ENCODE results near the gene FGF19.
A peak's percentile ranks its signal among the peaks of the same experiment; 100 is the strongest.
"Not testable (repeated sequence)": the region's sequence is repeated elsewhere in the genome, so short reads cannot be mapped to it uniquely, and the experiment has no call there.

FGF19 gene

DNA sequence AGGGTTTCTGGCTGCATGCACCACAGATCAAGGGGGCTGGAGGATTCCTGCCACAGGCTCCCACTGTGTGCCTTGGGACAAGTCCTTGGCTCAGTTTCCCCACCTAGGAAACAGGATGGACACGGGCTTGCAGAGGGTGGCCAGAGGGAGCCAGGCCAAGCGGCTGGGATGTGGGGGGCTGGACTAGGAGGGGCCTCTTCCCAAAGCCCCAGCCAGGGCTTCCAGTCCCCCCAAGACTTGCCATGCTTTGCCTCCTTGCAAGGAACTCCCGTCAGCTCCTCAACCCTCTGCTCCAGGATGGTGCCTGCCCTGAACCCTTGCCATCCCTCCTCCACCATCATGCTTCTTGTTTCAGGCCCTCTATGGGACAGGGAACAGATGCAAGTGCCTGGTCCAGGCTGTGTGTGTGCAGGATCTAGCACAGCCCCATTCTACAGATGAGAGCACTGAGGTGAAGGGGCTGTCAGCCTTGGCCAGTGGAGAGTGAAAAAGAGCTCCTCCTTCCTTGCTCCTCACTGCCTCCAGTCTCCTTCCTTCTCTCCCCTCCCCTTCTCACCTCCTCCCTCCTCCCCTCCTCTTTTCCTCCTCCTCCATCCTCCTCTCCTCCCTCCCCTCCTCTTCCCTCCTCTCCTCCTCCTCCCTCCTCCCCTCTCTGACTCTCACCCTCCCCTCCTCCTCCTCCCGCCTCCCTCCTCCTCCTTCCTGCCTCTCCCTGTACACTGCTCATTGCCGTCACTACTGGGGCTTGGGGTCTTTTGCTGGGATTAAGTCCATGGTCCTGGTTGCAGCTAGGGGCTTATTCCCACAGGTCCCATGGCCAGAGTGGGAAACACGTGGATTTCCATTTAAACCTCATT, 13.3 kb upstream of the FGF19 start:
- no peak for DNase-seq

DNA sequence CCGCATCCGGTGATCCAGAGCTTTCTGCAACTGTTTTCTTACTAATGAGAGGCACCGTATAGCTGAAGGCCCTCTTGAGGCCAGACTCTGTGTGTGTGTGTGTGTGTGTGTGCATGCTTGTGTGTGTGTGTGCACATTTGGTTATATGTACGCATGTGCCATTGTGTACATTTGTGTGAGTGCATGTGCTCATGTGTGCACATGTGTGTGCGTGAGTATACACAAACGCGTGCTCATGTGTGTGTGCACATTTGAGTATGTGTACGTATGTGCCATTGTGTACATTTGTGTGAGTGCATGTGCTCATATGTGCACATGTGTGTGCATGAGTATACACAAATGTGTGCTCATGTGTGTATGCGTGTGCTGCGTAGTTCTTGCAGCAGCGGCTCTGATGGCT, 12.3 kb upstream of the FGF19 start:
- DNase-seq, result no peak

DNA sequence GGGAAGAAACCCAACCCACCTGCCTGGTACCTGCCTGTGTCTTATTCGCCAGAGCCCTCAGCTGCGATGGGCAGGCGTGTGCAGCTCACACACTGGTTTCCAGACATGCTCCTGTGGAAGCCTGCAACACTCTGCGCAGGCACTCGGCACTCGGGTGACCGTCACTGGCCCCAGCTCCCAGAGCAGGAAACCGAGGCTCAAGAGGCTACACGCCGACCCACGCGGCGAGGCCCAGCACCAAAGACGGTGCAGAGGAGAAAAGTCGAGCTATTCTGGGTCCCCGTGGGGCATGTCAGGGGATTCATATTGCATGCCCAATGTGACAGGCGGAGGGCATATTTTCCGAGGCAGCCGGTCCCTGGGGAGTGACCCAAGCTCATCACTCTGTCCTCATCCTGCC, 11.6 kb upstream of the FGF19 start:
- no peak for DNase-seq

DNA sequence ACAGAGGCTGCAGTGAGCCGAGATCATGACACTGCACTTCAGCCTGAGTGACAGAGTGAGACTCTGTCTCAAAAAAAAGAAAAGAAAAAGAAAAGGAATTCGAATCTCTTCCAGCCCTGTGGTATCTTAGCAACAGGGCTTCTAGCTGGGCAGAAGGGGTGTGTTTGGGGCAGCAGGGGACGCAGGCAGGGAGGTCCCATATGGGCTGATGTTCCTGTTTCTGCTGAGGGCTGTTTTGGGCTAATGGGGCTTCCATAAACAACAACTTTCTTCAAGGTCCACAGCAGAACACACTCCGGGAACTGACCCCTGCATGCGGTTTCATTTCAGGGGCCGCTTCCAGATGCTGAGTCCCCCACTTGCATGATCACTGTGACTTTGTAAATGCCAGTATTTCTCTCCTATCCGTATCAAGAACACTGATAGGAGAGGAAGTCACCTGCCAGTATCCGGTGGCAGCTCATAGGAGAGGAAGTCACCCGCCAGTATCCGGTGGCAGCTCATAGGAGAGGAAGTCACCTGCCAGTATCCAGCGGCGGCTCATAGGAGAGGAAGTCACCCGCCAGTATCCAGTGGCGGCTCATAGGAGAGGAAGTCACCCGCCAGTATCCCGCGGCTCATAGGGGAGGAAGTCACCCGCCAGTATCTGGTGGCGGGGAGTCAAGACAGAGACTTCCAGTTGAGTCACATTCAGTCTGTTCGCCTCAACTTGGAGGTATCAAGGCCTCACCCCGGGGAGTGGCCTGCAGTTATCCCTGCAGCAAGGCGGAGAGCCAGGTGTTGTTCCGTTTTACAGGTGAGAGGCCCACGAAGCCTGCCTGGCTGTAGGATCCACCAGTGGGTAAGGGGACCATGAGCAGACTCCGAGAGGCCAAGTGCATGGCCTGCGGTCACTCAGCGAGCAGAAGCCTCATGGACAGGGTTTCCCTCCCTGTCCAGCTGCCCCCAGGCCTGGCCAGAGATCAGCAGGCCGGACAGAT, 8.3 kb upstream of the FGF19 start:
- no peak for DNase-seq

DNA sequence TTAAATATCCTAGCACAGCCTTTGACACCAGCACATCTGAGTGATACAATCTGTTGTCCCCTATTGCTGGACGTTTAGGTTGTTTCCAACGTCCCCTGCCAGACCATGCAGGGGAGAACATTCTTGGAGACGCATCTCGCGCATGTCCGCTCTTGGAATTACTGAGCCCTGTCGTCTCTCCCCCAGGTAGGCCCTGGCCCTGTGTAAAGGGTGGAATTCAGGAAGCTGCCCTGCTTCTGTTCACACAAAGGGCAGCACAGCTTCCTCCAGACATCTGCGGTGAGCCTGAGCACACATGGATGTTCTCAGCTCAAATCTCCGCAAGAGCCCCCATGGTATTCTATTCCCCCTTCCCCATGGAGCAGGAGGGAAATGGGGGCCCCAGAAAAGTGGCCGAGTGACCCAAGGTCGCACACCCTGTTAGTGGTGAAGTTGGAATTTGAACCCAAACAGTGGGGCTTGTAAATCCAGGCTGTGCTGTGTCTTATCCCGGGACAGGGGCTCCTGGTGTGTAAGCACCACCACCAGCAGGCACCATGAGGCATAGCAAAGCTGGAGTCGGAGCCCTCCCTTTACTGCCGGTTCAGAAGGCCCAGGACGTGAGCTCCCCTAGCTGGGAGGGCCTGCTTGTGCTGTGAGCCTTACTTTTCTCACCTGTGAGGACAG, 5.0 kb upstream of the FGF19 start:
- no peak for DNase-seq

DNA sequence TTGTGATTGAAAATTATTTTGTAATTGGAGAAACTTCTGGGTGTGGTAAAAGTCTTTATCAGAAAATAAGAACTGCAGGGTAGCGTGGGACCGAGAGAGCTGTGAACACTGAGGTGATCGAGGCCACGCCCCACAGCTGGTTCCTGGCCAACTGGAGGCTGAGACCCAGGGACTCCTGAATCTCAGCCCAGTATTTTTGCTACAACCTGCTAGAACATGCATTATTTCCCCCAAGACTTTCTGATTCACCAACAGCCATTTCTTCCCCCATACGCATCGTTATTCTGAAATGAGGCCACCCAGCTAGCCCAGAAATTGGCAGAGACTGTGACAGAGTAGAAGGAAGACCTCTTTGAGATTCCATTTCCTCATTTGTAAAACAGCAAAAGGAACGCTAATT, 3.4 kb upstream of the FGF19 start:
- no peak for DNase-seq

DNA sequence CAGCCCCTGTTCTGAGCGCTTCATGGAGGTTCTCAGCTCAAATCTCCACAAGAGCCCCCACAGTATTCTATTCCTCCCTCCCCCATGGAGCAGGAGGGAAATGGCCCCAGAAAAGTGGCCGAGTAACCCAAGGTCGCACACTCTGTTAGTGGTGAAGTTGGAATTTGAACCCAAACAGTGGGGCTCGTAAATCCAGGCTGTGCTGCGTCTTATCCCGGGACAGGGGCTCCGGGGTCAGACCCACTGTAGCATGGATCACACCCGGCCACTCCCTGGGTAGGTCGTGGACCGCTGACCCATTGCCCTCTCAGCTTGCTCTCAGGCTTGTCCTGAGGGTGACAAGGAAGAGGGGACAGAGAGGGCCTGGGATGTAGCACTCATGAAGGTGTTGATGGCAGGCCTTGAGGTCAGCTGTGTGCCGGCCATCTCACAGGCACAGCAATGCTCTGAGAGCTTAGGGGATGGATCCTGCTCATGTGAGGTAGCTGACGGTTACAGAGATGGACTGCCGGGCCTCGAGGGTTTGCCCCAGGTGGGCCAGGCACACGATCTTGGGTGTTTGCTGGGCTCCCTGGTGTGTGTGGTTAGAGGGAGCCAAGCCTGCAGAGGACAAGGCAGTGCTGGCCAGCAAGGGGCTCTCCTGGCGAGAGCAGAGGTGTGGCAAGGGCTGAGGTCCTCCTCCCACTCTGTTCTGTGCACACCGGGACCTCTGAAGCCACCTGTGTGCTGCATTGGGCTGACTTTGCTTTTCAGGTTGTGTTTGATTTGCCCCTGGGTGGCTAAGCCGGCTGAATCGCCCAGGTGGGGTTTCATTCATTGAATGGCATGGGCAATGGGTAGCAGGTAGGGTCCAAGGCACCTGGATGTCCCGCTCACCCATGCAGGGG, 2.3 kb upstream of the FGF19 start:
- DNase-seq, result no peak

DNA sequence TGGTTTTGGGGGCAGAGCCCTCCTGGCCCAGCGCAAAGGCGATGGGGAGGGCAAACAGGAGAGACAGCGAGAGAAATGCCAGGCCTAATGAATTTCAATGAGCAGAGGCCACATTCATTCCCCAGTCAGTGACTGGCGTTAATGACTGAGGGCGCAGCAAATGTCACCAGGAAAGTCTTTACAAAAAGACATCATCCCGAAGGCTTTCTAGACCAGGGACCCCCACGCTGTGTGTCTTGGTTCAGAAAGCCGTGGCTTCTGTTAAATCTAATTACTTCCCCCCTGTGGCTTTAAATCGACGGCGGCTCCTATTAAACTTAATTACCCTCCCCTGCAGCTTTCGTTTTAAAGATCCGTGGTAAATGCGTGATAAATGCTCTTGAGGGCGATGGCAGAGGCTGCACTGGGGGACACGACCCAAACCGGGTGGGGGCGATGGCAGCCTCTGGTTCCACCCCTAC, 1.6 kb upstream of the FGF19 start:
- no peak for DNase-seq

DNA sequence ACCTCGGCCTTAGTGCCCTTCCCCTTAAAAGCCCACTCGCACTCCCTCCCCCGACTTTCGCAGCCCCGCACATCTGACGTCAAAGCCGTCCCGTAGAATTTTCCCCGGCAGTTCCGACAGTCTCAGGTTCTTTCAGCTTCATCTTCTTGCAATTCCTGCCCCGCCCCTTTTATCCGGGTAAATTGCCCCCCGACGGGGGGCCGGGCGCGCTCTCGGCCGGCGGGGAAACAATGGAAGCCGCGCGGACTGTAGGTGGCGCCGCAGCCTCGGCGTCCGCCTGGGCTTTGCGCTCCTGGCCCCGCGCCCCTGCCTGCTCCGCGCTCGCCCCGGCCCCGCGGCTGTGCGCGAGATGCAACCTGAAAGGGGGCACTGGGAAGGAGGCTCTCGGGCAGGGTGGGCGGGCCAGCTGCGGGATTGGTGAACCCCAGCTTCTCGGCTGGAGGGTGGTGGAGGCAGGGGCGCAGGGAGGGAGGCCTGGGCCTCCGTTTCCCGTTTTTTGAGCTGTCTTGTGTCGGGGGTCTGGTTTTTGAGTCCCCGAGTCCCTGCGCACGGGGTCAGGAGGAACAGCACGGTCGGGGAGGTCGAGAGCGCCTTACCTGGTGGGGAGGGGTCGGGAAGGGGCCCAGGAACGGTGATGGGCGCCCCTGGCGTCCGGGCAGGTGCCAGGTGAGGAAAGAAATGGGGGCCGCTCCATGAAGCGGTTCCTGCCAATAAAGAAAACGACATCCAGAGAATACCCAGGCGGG, 859 bp upstream of the FGF19 start:
- DNase-seq, result peak; percentile 62

DNA sequence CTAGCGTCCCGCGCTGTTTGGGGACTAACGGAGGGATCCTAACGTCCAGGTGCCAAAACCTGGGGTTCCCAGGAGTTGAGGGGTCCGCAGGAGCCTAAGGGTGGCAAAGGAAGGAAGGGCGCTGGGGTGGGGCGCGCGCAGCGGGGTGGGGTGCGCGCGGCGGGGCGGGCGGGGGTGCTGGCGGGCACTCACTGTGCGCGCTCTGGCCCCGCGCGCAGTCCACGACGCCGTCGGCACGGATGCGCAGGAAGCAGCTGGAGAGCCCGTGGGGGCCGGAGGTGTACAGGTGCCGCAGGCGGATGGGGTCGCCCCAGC, 412 bp downstream of the FGF19 start:
- no peak for DNase-seq

DNA sequence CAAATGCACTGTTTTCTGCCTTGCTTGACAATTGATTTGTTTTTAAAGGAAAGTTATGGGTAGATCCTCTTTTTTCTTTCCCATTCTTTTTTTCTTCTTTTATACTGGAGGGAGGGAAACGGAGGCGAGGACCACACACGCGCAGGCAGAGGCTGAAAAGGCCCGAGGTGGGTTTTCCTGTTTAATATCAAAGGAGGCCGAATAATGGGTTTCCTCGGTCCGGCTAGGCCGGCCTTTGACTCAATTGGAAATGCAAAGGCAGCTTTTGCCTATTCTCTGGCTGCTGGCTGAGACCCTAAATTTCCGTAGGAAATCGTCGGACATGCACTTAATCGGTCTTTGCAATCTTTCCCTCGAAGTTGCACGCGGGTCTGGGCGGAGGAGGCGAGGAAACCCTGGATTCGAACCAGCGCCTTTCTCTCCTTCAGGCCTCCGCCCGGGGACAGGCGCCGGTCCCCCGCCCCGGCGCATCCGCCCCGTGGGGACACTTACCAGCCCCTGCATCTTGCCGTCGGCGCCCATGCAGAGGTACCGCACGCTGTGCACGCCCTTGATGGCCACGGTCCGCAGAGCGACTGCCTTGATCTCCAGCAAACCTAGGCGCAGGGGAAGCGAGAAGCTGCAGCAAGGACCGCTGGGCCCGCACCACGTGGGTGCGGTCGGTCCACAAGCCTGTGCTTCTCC, 911 bp downstream of the FGF19 start:
- no peak for DNase-seq

DNA sequence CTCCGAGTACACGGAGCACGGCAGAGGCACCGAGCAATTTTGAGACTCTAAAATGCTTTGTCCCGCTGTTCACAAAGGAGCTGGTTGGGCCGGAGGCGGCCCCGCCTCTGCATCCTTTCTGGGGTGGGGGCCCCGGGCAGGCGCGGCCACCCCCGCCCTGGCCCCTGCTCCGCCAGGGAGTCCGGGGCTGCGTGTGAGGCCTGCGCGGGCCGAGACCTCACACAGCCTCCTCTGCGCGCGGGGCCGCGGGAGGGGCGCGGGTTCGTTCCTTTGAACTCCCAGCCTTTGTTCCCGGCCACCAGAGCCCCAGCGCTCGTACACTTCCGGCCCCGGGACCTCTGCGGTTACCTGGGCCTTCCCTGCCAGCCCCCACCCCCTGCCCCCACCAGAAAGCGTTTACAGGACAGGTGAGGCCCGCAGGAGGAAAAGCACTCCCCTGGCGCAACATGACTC, 1.6 kb downstream of the FGF19 start:
- DNase-seq, result no peak

DNA sequence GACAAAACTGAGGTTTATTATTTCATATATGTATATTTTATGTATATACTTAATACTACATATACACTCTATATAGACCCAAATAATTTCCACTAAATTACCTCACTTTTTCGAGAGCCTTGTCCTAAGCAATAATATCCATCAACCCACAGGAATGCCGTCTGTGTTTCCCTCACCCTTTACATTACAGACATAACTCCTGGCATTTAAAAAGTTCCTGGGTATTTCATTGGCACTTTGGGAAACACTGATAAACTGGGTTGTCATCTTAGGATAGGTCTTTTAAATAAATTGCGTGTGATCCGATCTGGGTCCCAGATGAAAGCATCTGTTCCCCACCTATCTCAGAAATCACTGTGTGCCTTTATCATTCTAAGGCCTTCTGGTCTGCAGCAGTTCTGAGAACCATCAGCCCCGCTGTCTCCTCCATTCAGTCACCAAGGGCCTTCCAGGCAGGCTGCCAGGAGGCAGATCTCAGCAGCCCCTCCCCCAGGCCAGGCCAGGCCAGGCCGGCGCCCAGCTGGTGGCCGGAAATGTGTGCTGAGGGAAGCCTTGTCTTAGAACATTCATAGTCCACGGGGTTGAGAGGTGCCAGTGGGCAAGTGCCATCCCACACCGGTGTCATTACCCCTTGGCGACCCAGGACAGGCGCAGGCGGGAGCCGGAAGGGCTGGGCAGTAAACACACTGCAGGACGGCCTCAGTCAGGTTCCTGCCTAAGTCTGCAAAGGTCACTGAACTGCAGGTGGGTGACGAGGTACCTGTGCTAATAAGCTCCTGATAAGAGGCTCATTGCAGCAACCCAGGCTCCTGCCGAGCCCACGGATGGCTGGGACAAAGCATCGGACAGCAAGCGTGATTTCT, 3.3 kb downstream of the FGF19 start:
- DNase-seq, result peak; percentile 87

DNA sequence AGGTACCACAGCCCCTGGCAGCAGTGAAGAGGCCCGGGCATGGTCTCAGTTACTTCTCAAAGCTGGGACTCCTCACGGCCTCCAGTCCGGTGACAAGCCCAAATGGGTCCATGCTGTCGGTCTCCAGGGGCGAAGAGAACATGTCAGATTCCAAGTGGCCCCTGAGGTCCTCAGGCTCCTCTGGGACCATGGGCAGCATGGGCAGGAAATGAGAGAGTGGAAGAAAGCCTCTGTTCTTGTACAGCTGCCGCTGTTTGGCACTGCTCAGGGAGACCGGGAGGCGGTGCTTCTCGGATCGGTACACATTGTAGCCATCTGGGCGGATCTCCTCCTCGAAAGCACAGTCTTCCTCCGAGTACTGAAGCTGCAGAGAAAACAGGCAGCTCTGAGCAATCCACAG, 4.6 kb downstream of the FGF19 start:
- DNase-seq, result no peak

DNA sequence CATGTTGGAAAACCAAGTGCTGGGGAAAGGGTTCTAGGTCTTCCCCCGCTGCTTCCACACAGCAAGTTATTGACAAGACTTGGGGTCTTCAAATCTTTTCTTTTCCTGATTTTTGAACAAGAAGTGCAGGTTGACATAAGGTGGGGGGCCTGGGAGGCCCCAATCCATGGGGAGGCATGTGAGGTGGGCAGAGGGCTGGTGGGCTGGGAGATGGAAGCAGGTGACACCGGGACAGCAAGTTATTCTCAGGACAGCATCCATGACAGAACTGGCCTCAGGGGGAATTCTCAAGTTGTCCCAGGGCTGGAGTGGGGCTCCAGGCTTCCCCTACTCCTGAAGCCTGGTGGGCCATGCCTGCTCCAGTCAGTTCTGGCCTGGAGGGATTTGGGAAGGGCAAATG, 5.5 kb downstream of the FGF19 start:
- no peak for DNase-seq

DNA sequence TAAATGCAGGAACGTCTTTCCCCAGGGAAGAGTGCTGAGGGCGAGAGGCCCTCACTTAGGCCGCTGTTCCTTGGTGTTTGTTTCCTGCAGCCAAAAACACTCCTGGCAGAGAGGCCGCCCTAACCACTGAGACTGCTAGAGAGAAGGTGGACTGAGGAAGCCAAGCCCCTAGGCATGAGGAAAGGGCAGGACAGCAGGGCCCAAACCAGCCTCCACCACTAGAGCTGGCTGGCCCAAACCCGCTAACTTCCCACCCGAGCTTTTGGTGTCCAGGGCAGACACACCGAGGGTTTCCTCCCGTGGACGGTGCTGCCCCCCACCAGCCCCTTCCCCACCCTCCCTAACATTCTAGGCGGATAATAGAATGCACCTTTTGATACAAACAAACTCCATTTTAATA, 6.0 kb downstream of the FGF19 start:
- no peak for DNase-seq

DNA sequence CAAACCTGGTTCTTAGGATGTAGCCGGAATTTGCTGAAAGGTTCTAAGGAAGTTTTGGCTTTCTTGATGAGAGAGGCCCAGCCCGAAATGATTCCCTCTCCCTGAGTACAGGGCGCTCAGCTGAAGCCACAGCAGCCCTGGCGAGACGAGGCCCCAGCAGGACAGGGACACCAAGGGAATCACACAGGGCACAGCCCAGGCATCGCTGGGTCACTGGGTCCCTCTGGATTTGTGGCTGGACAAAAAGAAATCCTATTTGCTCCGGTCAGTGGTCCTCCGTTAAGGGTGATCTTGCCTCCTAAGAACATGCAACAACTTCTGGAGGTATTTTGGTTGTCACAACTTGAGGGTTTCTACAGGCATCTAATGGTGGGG, 6.4 kb downstream of the FGF19 start:
- DNase-seq, result no peak

DNA sequence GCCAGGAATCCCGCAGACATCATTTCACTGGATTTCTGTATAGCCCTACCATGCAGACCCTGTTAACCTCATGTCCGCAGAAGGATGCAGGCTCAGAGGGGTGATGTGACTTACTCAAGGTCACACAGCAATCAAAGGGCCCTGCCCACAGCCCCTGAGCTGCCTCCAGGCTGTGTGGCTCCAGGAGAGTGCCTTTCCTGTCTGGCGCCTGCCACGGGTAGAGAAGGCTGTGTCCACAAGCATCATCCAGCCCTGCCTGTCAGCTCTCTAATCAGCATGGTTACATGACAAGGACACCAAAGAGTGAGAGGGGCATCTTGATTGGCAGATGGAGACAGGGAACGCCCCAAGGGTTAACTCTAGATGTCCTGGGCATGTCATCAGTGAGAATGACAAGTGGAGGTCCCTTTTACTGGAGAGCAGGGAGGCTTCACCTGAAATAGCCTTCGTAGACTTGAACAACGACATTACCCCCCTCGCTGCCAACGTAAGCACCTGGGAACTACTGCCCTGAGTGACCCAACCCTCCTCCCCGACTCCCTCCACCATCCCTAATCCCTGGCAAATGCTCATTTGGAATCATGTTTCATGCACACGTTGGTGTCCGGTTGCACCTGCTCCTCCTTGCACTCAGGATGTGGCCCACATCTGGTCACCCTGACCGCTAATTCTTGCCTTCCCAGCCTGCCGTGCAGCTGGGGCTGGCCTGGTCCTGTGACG, 6.9 kb downstream of the FGF19 start:
- DNase-seq, result no peak

DNA sequence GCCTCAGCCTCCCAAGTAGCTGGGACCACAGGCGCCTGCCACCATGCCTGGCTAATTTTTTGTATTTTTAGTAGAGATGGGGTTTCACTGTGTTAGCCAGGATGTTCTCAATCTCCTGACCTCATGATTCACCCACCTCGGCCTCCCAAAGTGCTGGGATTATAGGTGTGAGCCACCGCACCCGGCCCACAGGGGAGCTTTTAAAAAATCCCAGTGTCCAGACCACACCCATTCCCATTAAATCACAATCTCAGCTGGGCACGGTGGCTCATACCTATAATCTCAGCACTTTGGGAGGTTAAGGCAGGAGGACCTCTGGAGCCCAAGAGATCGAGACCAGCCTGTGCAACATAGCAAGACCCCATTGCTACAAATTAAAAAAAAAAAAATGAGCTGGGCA, 7.8 kb downstream of the FGF19 start:
- DNase-seq, result not testable (repeated sequence)
